Natural killer cell treated with Interleukin-12 subunit alpha and Interleukin-12 subunit beta and Interleukin-15 and Interleukin-18, amount 100 ng/mL, for 72 hours (primary cell): ENCODE measurements around the gene ARHGEF1. TPM values are rescaled to one million over a fixed set of nuclear protein-coding genes. Genes with fewer than 3 reads are reported as not detected.

Experiments used
- ATAC-seq, 2 donors: fragments of 150-1000 bp; cut with Tn5 transposase in 1 of 2; sonication (Bioruptor Pico), chemical (Tn5 transposase) in 1 of 2; 2 replicates each; pipeline ENCODE4 v1.10.0; 2021
- DNase-seq: peaks from one replicate; pipeline ENCODE4 v3.0.0; 2022; ENCODE audit warnings: low spot score
- H3K27ac Mint-ChIP-seq, 2 donors: 1 replicate in 1 of 2; 2 replicates in 1 of 2; pipeline ENCODE4 v1.8.0; 2022; ENCODE audit warnings: mixed read lengths in 2 of 2, mild to moderate bottlenecking in 1 of 2, moderate library complexity in 1 of 2
- H3K27me3 Mint-ChIP-seq, 2 donors: 1 replicate in 1 of 2; 2 replicates in 1 of 2; pipeline ENCODE4 v1.8.0; 2022; ENCODE audit warnings: mixed read lengths in 2 of 2
- H3K36me3 Mint-ChIP-seq: one replicate; pipeline ENCODE4 v1.8.0; 2022; ENCODE audit warnings: mixed read lengths
- H3K4me1 Mint-ChIP-seq, 2 donors: 1 replicate in 1 of 2; 2 replicates in 1 of 2; pipeline ENCODE4 v1.8.0; 2022; ENCODE audit warnings: low read depth in 2 of 2, mixed read lengths in 2 of 2, mild to moderate bottlenecking in 1 of 2
- H3K4me3 Mint-ChIP-seq: one replicate; pipeline ENCODE4 v1.8.0; 2022; ENCODE audit warnings: mixed read lengths
- H3K9me3 Mint-ChIP-seq: 2 replicates; pipeline ENCODE4 v1.8.0; 2022; ENCODE audit warnings: mixed read lengths
- total RNA-seq, 2 donors: library from RNA; stranded (reverse); gene quantifications; one replicate each; pipeline ENCODE4 v1.2.3, GENCODE V29; 2022

Gene ARHGEF1
- total RNA-seq, 2 donors from 2014 or later = 321 to 444 TPM

GRCh38 chr19:41918653-41919244 lies 35.8 kb downstream of the ARHGEF1 start:
- ATAC-seq = peak in 1 of 2 donors; percentile 5
- no peaks in the 10 kb centered on the region for H3K36me3 Mint-ChIP-seq
- DNase-seq = no peak
- H3K9me3 Mint-ChIP-seq = no peaks in the 10 kb centered on the region
- H3K27ac Mint-ChIP-seq = no peak overlapping the region
- no peak overlapping the region for H3K4me3 Mint-ChIP-seq
- peaks cover 20 to 26% of the 10 kb centered on the region in 2 donors for H3K4me1 Mint-ChIP-seq
- H3K27me3 Mint-ChIP-seq = peaks cover 20 to 27% of the 10 kb centered on the region in 2 donors

DNA sequence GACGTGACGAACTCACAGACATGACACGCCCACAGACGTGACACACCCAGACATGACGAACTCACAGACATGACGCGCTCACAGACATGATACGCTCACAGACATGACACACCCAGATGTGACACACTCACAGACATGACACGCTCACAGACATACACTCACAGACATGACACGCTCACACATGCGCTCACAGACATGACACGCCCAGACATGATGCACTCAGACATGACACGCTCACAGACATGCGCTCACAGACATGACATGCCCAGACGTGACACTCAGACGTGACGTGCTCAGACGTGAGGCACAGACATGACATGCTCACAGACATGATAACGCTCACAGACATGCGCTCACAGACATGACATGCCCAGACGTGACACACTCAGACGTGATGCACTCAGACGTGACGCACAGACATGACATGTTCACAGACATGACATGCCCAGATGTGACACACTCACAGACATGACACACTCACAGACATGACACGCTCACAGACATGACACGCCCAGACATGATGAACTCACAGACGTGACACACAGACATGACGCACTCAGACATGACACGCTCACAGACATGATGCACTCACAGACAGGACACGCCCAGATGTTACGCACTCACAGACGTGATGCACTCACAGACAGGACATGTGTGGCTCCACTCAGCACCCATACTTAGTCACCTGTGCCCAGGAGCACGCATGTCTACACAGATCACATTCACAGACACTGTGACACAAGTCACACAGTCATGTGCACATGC lies 37.1 kb downstream of the ARHGEF1 start:
- Mint-ChIP-seq H3K4me3 (no peak overlapping the region), H3K27ac (no peak overlapping the region), H3K9me3 (no peaks in the 10 kb centered on the region), H3K27me3 (peaks cover 15 to 27% of the 10 kb centered on the region in 2 donors), H3K36me3 (no peaks in the 10 kb centered on the region), H3K4me1 (peaks cover 14 to 19% of the 10 kb centered on the region in 2 donors)
- ATAC-seq (no peak), DNase-seq (no peak)

- no peaks in the 10 kb centered on the region for H3K36me3 Mint-ChIP-seq
- H3K4me3 Mint-ChIP-seq = no peak overlapping the region
- peaks cover 14 to 19% of the 10 kb centered on the region in 2 donors for H3K4me1 Mint-ChIP-seq
- H3K27ac Mint-ChIP-seq = peak overlapping the region in 1 of 2 donors; percentile 22
- DNase-seq (no peak), ATAC-seq (no peak)
- H3K27me3 Mint-ChIP-seq = peaks cover 15 to 27% of the 10 kb centered on the region in 2 donors
- H3K9me3 Mint-ChIP-seq = no peaks in the 10 kb centered on the region
These were observed 38.0 kb downstream of the ARHGEF1 start for GRCh38 chr19:41920882-41921576.

GRCh38 chr19:41921577-41922576 lies 38.9 kb downstream of the ARHGEF1 start:
- Mint-ChIP-seq H3K27ac (peak overlapping the region in 1 of 2 donors; percentile 28), H3K36me3 (no peaks in the 10 kb centered on the region), H3K9me3 (no peaks in the 10 kb centered on the region), H3K4me1 (peaks cover 14 to 19% of the 10 kb centered on the region in 2 donors), H3K27me3 (peaks cover 15 to 27% of the 10 kb centered on the region in 2 donors), H3K4me3 (no peak overlapping the region)
- ATAC-seq (no peak), DNase-seq (no peak)

- H3K9me3 Mint-ChIP-seq = no peaks in the 10 kb centered on the region
- no peaks in the 10 kb centered on the region for H3K36me3 Mint-ChIP-seq
- ATAC-seq = no peak
- no peak for DNase-seq
- H3K27ac Mint-ChIP-seq = peak overlapping the region in 1 of 2 donors; percentile 28
- peaks cover 14 to 19% of the 10 kb centered on the region in 2 donors for H3K4me1 Mint-ChIP-seq
- H3K27me3 Mint-ChIP-seq = peaks cover 15 to 27% of the 10 kb centered on the region in 2 donors
- no peak overlapping the region for H3K4me3 Mint-ChIP-seq
These were observed 39.6 kb downstream of the ARHGEF1 start for GRCh38 chr19:41922585-41922984.

DNA sequence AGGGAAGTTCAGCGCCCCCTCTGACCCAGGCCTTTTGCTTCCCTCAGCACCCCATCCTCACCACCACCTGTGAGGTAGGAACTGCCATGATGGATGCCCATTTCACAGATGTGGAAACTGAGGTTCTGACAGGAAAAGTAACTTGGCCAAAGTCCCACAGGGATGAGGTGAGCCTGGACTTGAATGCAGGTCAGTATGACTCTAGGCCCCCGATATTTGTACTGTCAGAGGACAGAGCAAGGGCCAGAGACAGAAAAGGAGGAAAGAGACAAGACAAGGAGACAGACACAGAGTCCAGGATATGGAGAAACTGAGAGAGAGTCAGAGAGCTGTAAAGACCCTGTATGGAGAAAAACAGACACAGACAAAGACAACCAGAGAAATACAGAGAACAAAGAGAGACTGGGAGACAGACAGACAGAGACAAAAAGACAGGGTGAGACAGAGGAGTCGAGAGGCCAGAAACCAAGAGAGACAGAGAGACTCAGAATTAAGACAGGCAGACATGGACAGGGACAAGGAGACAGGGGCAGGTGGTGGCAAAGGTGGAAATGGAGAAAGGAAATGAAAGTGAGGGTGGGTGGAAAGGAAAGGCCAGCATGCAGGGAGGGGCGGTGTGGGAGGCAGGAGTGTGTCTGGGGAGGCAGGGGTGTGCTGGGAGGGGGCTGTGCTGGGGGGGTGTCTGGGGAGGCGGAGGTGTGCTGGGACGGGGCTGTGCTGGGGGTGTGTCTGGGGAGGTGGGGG lies 40.2 kb downstream of the ARHGEF1 start:
- H3K4me1 Mint-ChIP-seq = peaks cover 17 to 19% of the 10 kb centered on the region in 2 donors
- no peaks in the 10 kb centered on the region for H3K9me3 Mint-ChIP-seq
- ATAC-seq (no peak), DNase-seq (no peak)
- H3K4me3 Mint-ChIP-seq = no peak overlapping the region
- peaks cover 15 to 27% of the 10 kb centered on the region in 2 donors for H3K27me3 Mint-ChIP-seq
- no peaks in the 10 kb centered on the region for H3K36me3 Mint-ChIP-seq
- H3K27ac Mint-ChIP-seq = no peak overlapping the region

GRCh38 chr19:41924151-41925145 lies 41.5 kb downstream of the ARHGEF1 start:
- Mint-ChIP-seq H3K27ac (no peak overlapping the region), H3K9me3 (no peaks in the 10 kb centered on the region), H3K27me3 (peaks cover 20 to 34% of the 10 kb centered on the region in 2 donors), H3K36me3 (no peaks in the 10 kb centered on the region), H3K4me3 (no peak overlapping the region), H3K4me1 (peaks cover 24 to 27% of the 10 kb centered on the region in 2 donors)
- DNase-seq (no peak), ATAC-seq (no peak)

DNA sequence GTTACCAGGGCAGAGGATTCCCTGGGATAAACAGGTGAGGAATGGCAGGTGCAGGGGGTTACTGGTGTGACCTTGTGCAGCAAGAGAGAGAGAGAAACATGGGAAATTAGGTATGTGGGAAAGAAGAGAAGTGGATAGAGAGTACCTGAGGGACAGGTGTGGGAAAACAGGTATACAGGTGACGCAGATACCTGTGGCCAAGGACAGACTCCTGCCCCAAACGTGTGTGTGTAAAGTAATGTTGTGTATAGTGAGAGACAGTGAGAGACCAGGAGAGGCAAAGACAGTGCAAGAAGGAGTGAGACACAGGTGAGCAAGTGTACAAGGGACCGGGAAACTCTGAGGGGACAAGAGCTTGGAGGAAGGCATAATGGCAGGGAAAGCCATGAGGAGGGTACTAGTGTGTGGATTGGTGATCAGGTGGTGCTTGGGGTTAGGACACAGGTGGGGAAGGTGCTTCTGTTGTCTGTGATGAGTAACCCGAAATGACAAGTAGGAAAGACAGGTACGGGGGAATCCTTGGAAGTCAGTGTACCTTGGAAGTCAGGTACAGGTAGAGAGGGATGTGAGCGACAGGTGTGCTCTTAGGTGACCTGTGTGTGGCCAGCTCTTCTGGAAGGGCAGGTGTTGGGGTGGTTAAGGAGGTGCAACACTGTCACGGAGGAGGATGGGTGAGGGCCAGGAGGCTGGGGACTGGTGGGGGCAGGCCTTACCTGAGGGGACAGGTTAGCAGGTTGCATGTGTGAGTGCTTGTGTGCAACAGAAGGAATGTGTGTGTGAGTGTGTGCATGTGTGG lies 42.4 kb downstream of the ARHGEF1 start:
- H3K36me3 Mint-ChIP-seq = no peaks in the 10 kb centered on the region
- no peaks in the 10 kb centered on the region for H3K9me3 Mint-ChIP-seq
- peaks cover 21 to 34% of the 10 kb centered on the region in 2 donors for H3K27me3 Mint-ChIP-seq
- ATAC-seq (no peak), DNase-seq (no peak)
- H3K4me1 Mint-ChIP-seq = peaks cover 30 to 32% of the 10 kb centered on the region in 2 donors
- H3K4me3 Mint-ChIP-seq = no peak overlapping the region
- H3K27ac Mint-ChIP-seq = no peak overlapping the region

DNA sequence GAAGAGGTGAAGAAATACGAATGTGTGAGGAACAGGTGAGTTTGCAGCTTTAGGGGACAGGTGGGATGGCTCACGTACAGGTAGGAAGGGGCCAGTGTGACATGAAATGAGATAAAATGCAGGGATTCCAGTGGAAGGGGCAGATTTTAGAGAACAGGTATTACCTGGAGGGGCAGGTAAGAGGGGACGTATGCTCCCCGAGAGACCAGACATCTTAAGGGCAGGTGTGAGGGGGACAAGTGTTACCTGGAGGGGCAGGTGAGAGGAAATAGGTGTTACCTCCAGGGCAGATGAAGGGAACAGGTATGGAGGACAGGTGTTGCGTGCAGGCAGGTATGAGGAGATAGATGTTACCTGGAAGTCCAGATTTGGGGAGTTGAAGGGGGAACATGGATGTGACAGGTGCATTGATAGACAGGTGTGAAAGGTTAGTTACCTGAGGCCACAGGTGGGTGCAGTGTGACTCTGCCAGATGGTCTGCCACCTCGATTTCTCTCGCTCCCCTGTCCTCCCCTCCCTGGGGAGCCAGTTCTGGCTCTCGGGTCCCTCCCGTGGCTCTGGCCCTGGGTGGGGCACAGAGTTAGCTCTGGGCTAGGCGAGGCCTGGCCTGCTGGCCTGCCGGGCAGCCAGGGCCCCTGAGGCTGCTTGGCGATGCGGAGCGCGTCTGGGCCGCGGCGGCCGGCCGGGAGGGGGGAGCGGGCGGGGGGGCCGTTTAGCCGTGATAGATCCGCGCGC lies 43.2 kb downstream of the ARHGEF1 start:
- no peak for ATAC-seq
- Mint-ChIP-seq H3K27me3 (peaks cover 23 to 31% of the 10 kb centered on the region in 2 donors), H3K9me3 (no peaks in the 10 kb centered on the region), H3K27ac (no peak overlapping the region), H3K4me1 (peaks cover 30 to 32% of the 10 kb centered on the region in 2 donors), H3K36me3 (no peaks in the 10 kb centered on the region), H3K4me3 (no peak overlapping the region)
- DNase-seq = no peak

DNA sequence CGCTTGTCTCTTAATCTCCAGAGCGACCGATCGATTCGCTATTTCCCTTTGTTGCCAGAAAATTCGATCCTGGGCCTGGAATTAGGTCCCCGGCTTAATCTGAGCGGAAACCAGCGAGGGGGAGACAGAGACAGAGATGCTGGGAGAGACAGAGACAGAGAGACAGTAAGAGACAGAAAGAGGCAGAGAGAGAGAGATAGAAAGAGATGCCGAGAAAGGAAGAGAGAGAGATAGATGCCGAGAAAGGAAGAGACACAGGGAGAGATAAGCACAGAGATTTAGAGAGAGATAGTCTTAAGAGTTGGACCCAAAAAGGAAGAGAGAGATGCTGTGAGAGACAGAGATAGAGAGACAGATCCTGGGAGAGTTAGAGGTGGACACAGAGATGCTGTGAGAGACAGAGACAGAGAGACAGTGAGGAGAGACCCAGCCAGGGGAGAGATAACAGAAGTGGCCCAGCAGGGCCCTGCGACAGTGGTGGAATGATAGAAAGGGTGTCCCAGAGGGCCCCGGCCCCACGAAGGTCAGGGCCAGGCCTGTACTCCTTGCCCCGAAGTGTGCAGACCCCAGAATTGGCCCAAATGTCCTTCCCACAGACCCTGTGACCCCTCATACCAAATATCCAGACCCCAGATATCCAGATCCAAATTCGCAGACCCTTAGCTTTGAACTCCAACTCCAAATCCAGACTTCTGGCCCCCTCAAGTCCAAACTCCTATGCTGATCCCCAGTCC lies 43.9 kb downstream of the ARHGEF1 start:
- Mint-ChIP-seq H3K9me3 (no peaks in the 10 kb centered on the region), H3K4me3 (no peak overlapping the region), H3K36me3 (no peaks in the 10 kb centered on the region), H3K27ac (no peak overlapping the region), H3K4me1 (peaks cover 26 to 29% of the 10 kb centered on the region in 2 donors), H3K27me3 (peaks cover 20 to 24% of the 10 kb centered on the region in 2 donors)
- ATAC-seq (no peak), DNase-seq (no peak)
